ENCODE data around the gene PAM. TPM values are rescaled to one million over a fixed set of nuclear protein-coding genes. Genes with fewer than 3 reads are reported as not detected.

The PAM gene
- total RNA-seq, 2 donors from 2014 or later: 32.9 to 38.2 TPM

DNA sequence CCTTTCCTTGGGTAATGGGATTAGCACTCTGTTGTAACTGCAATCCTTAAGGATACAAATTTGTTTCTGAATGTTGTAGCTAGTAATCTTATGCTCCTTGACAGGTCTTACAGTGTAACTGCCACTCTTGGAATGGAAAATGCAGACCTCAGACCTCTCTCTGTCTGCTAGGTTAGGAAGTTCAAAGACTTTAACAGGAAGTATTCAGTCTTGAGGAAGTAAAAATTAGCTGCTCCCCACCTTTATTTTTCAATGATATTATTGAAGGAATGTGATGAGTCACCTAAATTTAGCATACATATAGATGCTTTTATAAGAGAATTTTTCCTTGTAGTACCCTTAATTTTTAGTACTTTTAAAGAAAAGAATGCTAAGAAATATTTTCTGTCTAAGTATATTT is 71.5 kb downstream of the PAM start:
- H3K4me1 ChIP-seq (ENCODE audit: control insufficient read depth, insufficient read depth, low read length): no peaks in the 10 kb centered on the region
- Mint-ChIP-seq H3K4me1 (peaks cover 5% of the 10 kb centered on the region), H3K9me3 (peaks cover 6% of the 10 kb centered on the region), H3K36me3 (ENCODE audit: low read depth) (peaks cover 3% of the 10 kb centered on the region), H3K27me3 (ENCODE audit: insufficient read depth) (peaks cover 25% of the 10 kb centered on the region), H3K27ac (no peak overlapping the region), H3K4me3 (no peak overlapping the region)
- no peak for TF ChIP-seq CTCF (conservative IDR thresholded peaks at IDR 0.05)
- H3K4me3 ChIP-seq (ENCODE audit: low read length): no peak overlapping the region
- H3K27ac ChIP-seq (ENCODE audit: low read depth, low read length): no peak overlapping the region
- H3K9me3 ChIP-seq (ENCODE audit: control insufficient read depth, low read length): peaks cover 10% of the 10 kb centered on the region
- DNase-seq: no peak
- no peaks in the 10 kb centered on the region for H3K36me3 ChIP-seq (ENCODE audit: control insufficient read depth, insufficient read depth, low read length)
- peaks cover 16% of the 10 kb centered on the region for H3K27me3 ChIP-seq (ENCODE audit: control insufficient read depth, insufficient read depth, low read length, poor library complexity, severe bottlenecking)
- H3K9ac ChIP-seq (ENCODE audit: extremely low read depth, low read length, poor library complexity, severe bottlenecking): no peak overlapping the region

GRCh38 chr5:102830241-102830640 is 75.1 kb downstream of the PAM start:
- no peak overlapping the region for H3K27ac ChIP-seq (ENCODE audit: low read depth, low read length)
- Mint-ChIP-seq H3K4me3 (no peak overlapping the region), H3K36me3 (ENCODE audit: low read depth) (peaks cover 3% of the 10 kb centered on the region), H3K4me1 (peaks cover 5% of the 10 kb centered on the region), H3K27me3 (ENCODE audit: insufficient read depth) (peaks cover 3% of the 10 kb centered on the region), H3K27ac (no peak overlapping the region), H3K9me3 (peaks cover 6% of the 10 kb centered on the region)
- no peak for DNase-seq
- H3K27me3 ChIP-seq (ENCODE audit: control insufficient read depth, insufficient read depth, low read length, poor library complexity, severe bottlenecking): no peaks in the 10 kb centered on the region
- H3K4me1 ChIP-seq (ENCODE audit: control insufficient read depth, insufficient read depth, low read length): no peaks in the 10 kb centered on the region
- WGBS, 2 experiments (ENCODE audit: insufficient coverage in 1 of 2, insufficient read length in 1 of 2): 97% methylated on average over 2 of the region's 2 CpGs; no CpG with 5 or more reads in 1 of the 2 experiments
- no peak overlapping the region for H3K9ac ChIP-seq (ENCODE audit: extremely low read depth, low read length, poor library complexity, severe bottlenecking)
- no peak for TF ChIP-seq CTCF (conservative IDR thresholded peaks at IDR 0.05)
- no peak overlapping the region for H3K4me3 ChIP-seq (ENCODE audit: low read length)
- H3K9me3 ChIP-seq (ENCODE audit: control insufficient read depth, low read length): peaks cover 10% of the 10 kb centered on the region
- no peaks in the 10 kb centered on the region for H3K36me3 ChIP-seq (ENCODE audit: control insufficient read depth, insufficient read depth, low read length)

GRCh38 chr5:102832445-102832844 is 77.3 kb downstream of the PAM start:
- H3K27me3 Mint-ChIP-seq (ENCODE audit: insufficient read depth): no peaks in the 10 kb centered on the region
- Histone ChIP-seq H3K36me3 (ENCODE audit: control insufficient read depth, insufficient read depth, low read length) (no peaks in the 10 kb centered on the region), H3K27ac (ENCODE audit: low read depth, low read length) (no peak overlapping the region), H3K9me3 (ENCODE audit: control insufficient read depth, low read length) (peaks cover 10% of the 10 kb centered on the region), H3K4me3 (ENCODE audit: low read length) (no peak overlapping the region), H3K27me3 (ENCODE audit: control insufficient read depth, insufficient read depth, low read length, poor library complexity, severe bottlenecking) (no peaks in the 10 kb centered on the region), H3K9ac (ENCODE audit: extremely low read depth, low read length, poor library complexity, severe bottlenecking) (no peak overlapping the region), H3K4me1 (ENCODE audit: control insufficient read depth, insufficient read depth, low read length) (no peaks in the 10 kb centered on the region)
- peaks cover 3% of the 10 kb centered on the region for H3K36me3 Mint-ChIP-seq (ENCODE audit: low read depth)
- peaks cover 6% of the 10 kb centered on the region for H3K4me1 Mint-ChIP-seq
- H3K27ac Mint-ChIP-seq: no peak overlapping the region
- DNase-seq: no peak
- no peak overlapping the region for H3K4me3 Mint-ChIP-seq
- H3K9me3 Mint-ChIP-seq: peaks cover 6% of the 10 kb centered on the region
- no peak for TF ChIP-seq CTCF (conservative IDR thresholded peaks at IDR 0.05)
